HepG2 (cell line): ENCODE results near the gene GLIS2. TPM values are rescaled to one million over a fixed set of nuclear protein-coding genes. Genes with fewer than 3 reads are reported as not detected.

ENCODE experiments used
- AKAP8 ChIP-seq: sonication (generic); formaldehyde crosslinking; IDR thresholded peaks from 2 replicates; pipeline ENCODE4 v1.5.1; 2020; ENCODE audit warnings: mild to moderate bottlenecking, missing genetic modification reagents
- CBX1 ChIP-seq: IDR thresholded peaks from one replicate; pipeline ENCODE4 v1.6.1; 2016; ENCODE audit warnings: antibody characterized with exemption, low read depth
- HNF1B ChIP-seq: sonication (generic); formaldehyde crosslinking; IDR thresholded peaks from 2 replicates; pipeline ENCODE4 v1.5.1; 2020; ENCODE audit warnings: mild to moderate bottlenecking, moderate library complexity, missing genetic modification reagents
- KAT8 ChIP-seq: IDR thresholded peaks from 2 replicates; pipeline ENCODE4 v1.6.1; 2016; ENCODE audit warnings: missing genetic modification reagents, missing compliant biosample characterization
- MED1 ChIP-seq: sonication (generic); formaldehyde crosslinking; IDR thresholded peaks from 2 replicates; pipeline ENCODE4 v1.4.0; 2020; ENCODE audit warnings: missing genetic modification reagents
- MED13 ChIP-seq: sonication (generic); formaldehyde crosslinking; IDR thresholded peaks from 2 replicates; pipeline ENCODE4 v1.5.0; 2020; ENCODE audit warnings: missing genetic modification reagents
- SALL2 ChIP-seq: sonication (generic); formaldehyde crosslinking; IDR thresholded peaks from 2 replicates; pipeline ENCODE4 v1.8.1; 2023; ENCODE audit warnings: mild to moderate bottlenecking, missing genetic modification reagents, inconsistent platforms
- TBL1XR1 ChIP-seq: fragments of 150-350 bp; IDR thresholded peaks from 2 replicates; pipeline ENCODE4 v1.6.1; 2014; ENCODE audit warnings: borderline replicate concordance, low read length; ENCODE audit not compliant: partially characterized antibody
- ZBTB34 ChIP-seq: sonication (generic); formaldehyde crosslinking; IDR thresholded peaks from 2 replicates; pipeline ENCODE4 v1.8.0; 2022; ENCODE audit warnings: mild to moderate bottlenecking, missing genetic modification reagents
- ZFP91 ChIP-seq: sonication (generic); formaldehyde crosslinking; IDR thresholded peaks from 2 replicates; pipeline ENCODE4 v1.9.0; 2022; ENCODE audit warnings: missing genetic modification reagents, mild to moderate bottlenecking, borderline replicate concordance
- ZNF10 ChIP-seq: sonication (generic); formaldehyde crosslinking; IDR thresholded peaks from 2 replicates; pipeline ENCODE4 v1.4.0; 2020; ENCODE audit warnings: mild to moderate bottlenecking, low read depth, missing genetic modification reagents, borderline replicate concordance
- ZNF253 ChIP-seq: sonication (generic); formaldehyde crosslinking; IDR thresholded peaks from 2 replicates; pipeline ENCODE4 v1.8.0; 2022; ENCODE audit warnings: mild to moderate bottlenecking, missing genetic modification reagents, borderline replicate concordance
- ZNF724P ChIP-seq: sonication (generic); formaldehyde crosslinking; IDR thresholded peaks from 2 replicates; pipeline ENCODE4 v1.8.0; 2022; ENCODE audit warnings: missing genetic modification reagents, borderline replicate concordance
- ZNF770 ChIP-seq: sonication (generic); formaldehyde crosslinking; IDR thresholded peaks from 2 replicates; pipeline ENCODE4 v1.5.0; 2020; ENCODE audit warnings: mild to moderate bottlenecking, missing genetic modification reagents
- ZNF792 ChIP-seq: IDR thresholded peaks from 2 replicates; pipeline ENCODE4 v1.6.1; 2016
- polyA plus RNA-seq, 8 experiments: library from polyadenylated mRNA; depleted of rRNA in 3 of 8; stranded (reverse) in 7 of 8; unstranded in 1 of 8; fragments of >200 nt; fragmentation: Illumina TruSeq in 4 of 8; extraction: Trizol in 4 of 8; gene quantifications; 2 replicates each; pipeline versions ENCODE4 v1.2.1 to v1.2.3, GENCODE V29; 2011 to 2016; ENCODE audit warnings: low read depth in 4 of 8, missing spikeins in 1 of 8, mixed read lengths in 1 of 8; ENCODE audit not compliant: insufficient read depth in 1 of 8
- total RNA-seq, 5 experiments: library from RNA; depleted of rRNA; stranded (reverse); fragments of >200 nt; fragmentation: Illumina TruSeq; extraction: Trizol; gene quantifications; 2 replicates each; pipeline ENCODE4 v1.2.3, GENCODE V29; 2016; ENCODE audit warnings: low read depth in 1 of 5

Gene GLIS2
- total and polyA plus RNA-seq, 2 of the 13 experiments (the other 11 are each of a cell fraction or from before 2014, with no cell fraction given): 0.28 to 0.29 TPM

GRCh38 chr16:4313563-4314531 lies 2.0 kb upstream of the GLIS2 start (continued):
- TF ChIP-seq ZFP91 (peak; percentile 70; the same call in 1 of the 2 replicates), MED13 (CRISPR knock-in tag) (peak; percentile 48; the same call in 1 of the 2 replicates), ZNF724P (CRISPR knock-in tag) (no peak), TBL1XR1 (no peak), ZNF10 (no peak), MED1 (CRISPR knock-in tag) (peak; percentile 66), ZBTB34 (CRISPR knock-in tag) (0 out of 2 replicates have a peak, but pooled peaks have one; percentile 59), CBX1 (peak; percentile 34), ZNF792 (CRISPR knock-in tag) (0 out of 2 replicates have a peak, but pooled peaks have one; percentile 54), HNF1B (peak; percentile 91), ZNF253 (CRISPR knock-in tag) (0 out of 2 replicates have a peak, but pooled peaks have one; percentile 56), AKAP8 (peak; percentile 51; the same call in 1 of the 2 replicates), KAT8 (CRISPR knock-in tag) (0 out of 2 replicates have a peak, but pooled peaks have one; percentile 48), ZNF770 (CRISPR knock-in tag) (peak; percentile 88), SALL2 (CRISPR knock-in tag) (peak; percentile 70; the same call in 1 of the 2 replicates)
